Muscle layer of colon (tissue), 2 donors: ENCODE data around the gene PIK3CA.
"Not testable (repeated sequence)": the region's sequence is repeated elsewhere in the genome, so short reads cannot be mapped to it uniquely, and the experiment has no call there.

ENCODE experiments used
- H3K27ac ChIP-seq: one replicate; pipeline ENCODE4 v1.7.0; 2013; ENCODE audit warnings: low read depth, mild to moderate bottlenecking, low read length, moderate library complexity
- H3K27me3 ChIP-seq, 2 donors: one replicate each; pipeline ENCODE4 v1.7.0; 2013; ENCODE audit warnings: low read length in 2 of 2, mild to moderate bottlenecking in 2 of 2; ENCODE audit not compliant: insufficient read depth in 2 of 2, control insufficient read depth in 1 of 2
- H3K36me3 ChIP-seq: one replicate; pipeline ENCODE4 v1.7.0; 2013; ENCODE audit warnings: mild to moderate bottlenecking, low read length; ENCODE audit not compliant: insufficient read depth
- H3K4me1 ChIP-seq: one replicate; pipeline ENCODE4 v1.7.0; 2013; ENCODE audit warnings: mild to moderate bottlenecking, low read length; ENCODE audit not compliant: insufficient read depth
- H3K4me3 ChIP-seq, 2 donors: one replicate each; pipeline ENCODE4 v1.7.0; 2013; ENCODE audit warnings: low read length in 2 of 2, low read depth in 1 of 2, mild to moderate bottlenecking in 1 of 2, moderate library complexity in 1 of 2
- H3K9ac ChIP-seq: one replicate; pipeline ENCODE4 v1.7.0; 2013; ENCODE audit warnings: low read length
- H3K9me3 ChIP-seq: one replicate; pipeline ENCODE4 v1.7.0; 2013; ENCODE audit warnings: mild to moderate bottlenecking, low read length
- donor health status: abdominal sarcoma.
- donor health status: Adenocarcinoma of cecum.

Gene PIK3CA

DNA sequence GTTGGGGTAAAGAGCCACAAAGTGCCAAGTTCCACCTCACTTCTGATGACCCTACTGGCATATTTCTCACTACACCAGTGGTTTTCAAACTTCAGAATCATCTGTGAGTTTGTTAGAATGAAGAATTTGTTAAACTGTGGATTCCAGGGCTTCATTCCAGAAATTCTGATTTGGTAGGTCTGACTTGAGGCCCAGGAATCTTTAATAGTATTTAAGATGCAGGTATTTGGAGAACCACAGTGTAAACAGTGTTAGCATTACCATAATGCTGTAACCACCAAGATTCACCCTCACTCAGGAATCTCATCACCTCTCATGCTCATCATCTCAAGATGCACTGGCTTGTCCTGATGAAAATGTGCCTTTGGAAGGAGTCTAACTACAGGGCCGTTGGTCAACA is 96.7 kb downstream of the PIK3CA start:
- H3K4me3 ChIP-seq: no peak overlapping the region
- no peaks in the 10 kb centered on the region for H3K36me3 ChIP-seq
- no peak overlapping the region for H3K27ac ChIP-seq
- H3K9me3 ChIP-seq: no peaks in the 10 kb centered on the region
- no peak overlapping the region for H3K9ac ChIP-seq
- no peaks in the 10 kb centered on the region for H3K27me3 ChIP-seq
- no peaks in the 10 kb centered on the region for H3K4me1 ChIP-seq

DNA sequence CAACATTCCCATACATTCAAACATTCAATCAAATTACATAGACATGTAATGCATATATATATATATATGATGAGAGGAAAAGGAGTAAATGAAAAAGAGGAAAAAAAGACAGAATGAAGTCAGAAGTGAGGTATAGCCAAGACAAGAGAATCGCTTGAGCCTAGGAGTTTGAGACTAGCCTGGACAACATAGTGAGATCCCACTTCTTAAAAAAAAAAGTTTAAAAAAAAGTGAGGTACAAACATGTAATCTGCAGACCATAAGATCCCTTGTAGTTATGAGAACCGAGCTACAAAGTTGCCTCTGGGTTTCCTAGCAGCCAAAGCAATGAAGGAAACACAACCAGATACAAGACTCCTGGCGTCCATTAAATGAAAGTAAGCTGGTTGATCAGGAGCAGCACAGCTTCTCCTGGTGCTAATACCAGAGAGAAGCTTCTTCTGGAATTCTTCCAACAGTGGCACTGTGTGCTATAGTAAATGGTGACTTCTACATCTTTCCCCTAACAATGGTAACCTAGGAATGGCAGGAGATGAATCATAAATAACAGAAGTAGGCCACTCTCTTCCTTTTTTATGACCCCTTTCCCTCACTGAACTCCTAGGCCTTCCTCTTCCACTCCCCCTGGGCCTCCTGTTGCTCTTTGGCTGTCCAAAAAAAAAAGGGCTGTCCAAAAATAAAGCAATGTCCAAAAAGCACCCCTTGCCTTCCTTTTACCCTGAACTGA is 99.3 kb downstream of the PIK3CA start:
- no peak overlapping the region for H3K27ac ChIP-seq
- H3K4me1 ChIP-seq: no peaks in the 10 kb centered on the region
- no peaks in the 10 kb centered on the region for H3K9me3 ChIP-seq
- peaks cover 7% of the 10 kb centered on the region for H3K36me3 ChIP-seq
- H3K4me3 ChIP-seq: no peak overlapping the region
- no peak overlapping the region for H3K9ac ChIP-seq
- H3K27me3 ChIP-seq: no peaks in the 10 kb centered on the region

DNA sequence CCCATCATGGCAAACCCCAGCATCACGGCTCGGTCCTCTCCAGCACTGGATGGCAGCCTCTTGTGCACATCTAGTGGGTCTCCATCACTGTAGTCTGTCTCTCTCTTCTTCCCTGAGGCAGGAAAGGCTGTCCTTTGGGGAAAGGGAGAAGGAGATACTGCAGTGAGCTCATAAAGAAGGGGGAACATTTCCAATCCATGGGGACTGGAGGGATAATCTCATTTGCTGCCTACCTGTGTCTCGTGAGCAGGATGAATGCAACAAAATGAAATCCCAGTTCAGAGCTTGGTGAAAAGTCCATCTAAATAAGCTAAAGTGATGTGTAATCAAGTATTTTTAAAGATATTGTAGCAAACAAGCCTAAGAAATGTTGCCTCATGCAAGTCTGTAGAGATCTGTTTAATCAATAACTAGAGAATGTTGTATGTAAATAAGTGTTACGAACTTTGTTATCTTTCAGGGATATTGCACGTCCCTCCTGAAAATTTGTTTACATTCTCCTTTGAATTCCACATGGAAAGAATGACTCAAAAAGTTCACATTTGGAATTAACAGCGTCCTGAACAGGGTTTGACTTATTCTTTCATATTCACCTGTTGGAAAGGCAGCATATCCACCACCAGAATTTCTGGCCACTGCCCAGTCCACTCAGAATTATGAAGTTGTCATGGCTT is 102.8 kb downstream of the PIK3CA start, which contains the start of gene KCNMB3:
Gene KCNMB3 (minus strand): TSS at position 312 of the 674 bp plus-strand sequence. CDS start 124 bp downstream, at position 188.
- H3K27ac ChIP-seq: no peak within 1 kb of the TSS

DNA sequence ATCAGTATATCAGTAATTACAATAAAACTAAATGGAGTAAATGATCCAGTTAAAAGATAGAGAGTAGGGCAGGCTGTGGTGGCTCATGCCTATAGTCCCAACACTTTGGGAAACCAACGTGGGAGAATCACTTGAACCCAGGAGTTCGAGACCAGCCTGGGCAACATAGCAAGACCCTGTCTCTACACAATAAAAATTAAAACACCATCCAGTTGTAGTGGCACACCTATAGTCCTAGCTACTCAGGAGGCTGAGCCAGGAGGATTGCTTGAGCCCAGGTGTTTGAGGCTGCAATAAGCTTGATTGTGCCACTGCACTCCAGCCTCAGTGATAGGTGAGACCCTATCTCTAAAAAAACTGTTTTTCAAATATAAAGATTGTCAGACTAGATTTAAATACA is 108.7 kb downstream of the PIK3CA start:
- Histone ChIP-seq H3K9me3 (no peaks in the 10 kb centered on the region), H3K4me3 (no peak overlapping the region), H3K4me1 (no peaks in the 10 kb centered on the region), H3K27ac (no peak overlapping the region), H3K36me3 (no peaks in the 10 kb centered on the region), H3K27me3 (no peaks in the 10 kb centered on the region), H3K9ac (no peak overlapping the region)

More for the DNA sequence above, 102.8 kb downstream of the PIK3CA start, which contains the start of gene KCNMB3:
- Histone ChIP-seq H3K9ac (no peak within 1 kb of the TSS), H3K4me1 (no peaks in the 10 kb centered on the region), H3K36me3 (peaks cover 7% of the 10 kb centered on the region), H3K27me3 (no peaks in the 10 kb centered on the region), H3K9me3 (no peaks in the 10 kb centered on the region), H3K4me3 (no peak within 1 kb of the TSS)

DNA sequence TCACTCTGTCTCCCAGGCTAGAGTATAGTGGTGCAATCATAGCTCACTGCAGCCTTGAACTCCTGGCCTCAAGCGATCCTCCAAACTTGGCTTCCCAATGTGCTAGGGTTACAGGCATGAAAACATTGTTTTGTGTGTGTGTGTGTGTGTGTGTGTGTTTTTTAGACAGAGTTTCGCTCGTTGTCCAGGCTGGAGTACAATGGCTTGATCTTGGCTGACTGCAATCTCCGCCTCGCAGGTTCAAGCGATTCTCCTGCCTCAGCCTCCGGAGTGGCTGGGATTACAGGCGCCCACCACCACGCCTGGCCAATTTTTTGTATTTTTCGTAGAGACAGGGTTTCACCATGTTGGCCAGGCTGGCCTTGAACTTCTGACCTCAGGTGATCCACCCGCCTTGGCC is 109.6 kb downstream of the PIK3CA start:
- not testable (repeated sequence) for H3K27ac ChIP-seq, H3K4me1 ChIP-seq, H3K4me3 ChIP-seq, H3K9me3 ChIP-seq, H3K27me3 ChIP-seq, H3K9ac ChIP-seq, H3K36me3 ChIP-seq

DNA sequence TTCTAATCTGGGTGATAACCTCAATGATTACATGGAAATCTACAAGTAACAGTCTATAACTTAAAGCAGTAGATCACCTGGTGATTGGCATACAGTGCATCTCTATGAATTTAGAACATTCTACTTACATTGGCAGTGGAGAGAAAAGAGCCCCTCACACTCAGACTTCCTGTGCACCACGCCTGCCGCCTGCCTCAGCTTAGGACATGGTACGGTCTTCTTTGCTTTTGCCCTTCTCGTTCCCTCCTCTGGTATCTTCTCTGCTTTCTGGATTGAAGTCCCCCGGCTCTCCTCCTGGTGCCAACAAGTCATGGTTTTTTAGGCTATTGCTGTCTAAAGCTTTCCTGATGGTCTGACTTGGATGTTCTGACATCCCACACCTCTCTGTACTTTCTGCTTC is 110.7 kb downstream of the PIK3CA start:
- H3K9ac ChIP-seq: no peak overlapping the region
- no peaks in the 10 kb centered on the region for H3K9me3 ChIP-seq
- H3K27ac ChIP-seq: no peak overlapping the region
- no peaks in the 10 kb centered on the region for H3K27me3 ChIP-seq
- no peak overlapping the region for H3K4me3 ChIP-seq
- no peaks in the 10 kb centered on the region for H3K4me1 ChIP-seq
- no peaks in the 10 kb centered on the region for H3K36me3 ChIP-seq

DNA sequence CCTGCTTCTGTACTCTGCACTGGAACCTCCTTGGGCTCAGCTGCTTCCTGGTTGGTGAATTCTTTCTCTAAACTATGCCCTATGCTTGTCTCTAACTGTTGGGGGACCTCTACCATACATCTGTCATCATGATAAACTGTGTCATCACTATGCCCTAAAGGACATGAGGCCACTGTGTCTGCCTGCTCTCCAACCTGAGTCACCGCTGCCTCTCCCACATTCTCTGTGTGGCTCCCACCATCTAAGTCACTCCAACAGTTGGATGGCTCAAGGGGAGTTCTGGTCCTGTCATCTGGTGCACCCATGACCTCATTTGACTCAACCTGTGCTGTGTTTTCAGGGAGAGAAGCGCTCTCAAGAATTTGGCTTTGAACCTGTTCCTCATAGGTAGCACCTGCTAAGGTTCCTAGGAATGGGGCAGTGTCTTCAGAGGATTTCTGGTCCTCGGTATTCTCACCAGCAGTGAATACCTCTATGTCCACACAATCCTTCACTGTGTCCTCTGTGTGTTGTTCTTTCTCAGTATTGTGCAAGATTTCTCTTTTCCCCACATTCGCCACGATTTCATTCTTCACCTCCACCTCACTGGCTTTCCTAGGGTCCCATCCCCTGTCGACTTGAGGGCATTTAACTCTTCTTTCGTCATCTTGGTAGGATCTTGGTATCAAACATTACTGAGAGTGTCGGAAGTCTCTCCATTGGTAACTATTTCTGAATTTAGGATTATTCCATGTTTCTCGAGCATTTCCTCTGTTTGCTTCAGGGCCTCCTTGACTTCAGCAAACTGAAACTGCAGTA is 112.0 kb downstream of the PIK3CA start:
- not testable (repeated sequence) for H3K9me3 ChIP-seq, H3K36me3 ChIP-seq, H3K27ac ChIP-seq, H3K4me1 ChIP-seq, H3K9ac ChIP-seq, H3K27me3 ChIP-seq
- peak overlapping the region in 1 of 2 donors; percentile 75 for H3K4me3 ChIP-seq

DNA sequence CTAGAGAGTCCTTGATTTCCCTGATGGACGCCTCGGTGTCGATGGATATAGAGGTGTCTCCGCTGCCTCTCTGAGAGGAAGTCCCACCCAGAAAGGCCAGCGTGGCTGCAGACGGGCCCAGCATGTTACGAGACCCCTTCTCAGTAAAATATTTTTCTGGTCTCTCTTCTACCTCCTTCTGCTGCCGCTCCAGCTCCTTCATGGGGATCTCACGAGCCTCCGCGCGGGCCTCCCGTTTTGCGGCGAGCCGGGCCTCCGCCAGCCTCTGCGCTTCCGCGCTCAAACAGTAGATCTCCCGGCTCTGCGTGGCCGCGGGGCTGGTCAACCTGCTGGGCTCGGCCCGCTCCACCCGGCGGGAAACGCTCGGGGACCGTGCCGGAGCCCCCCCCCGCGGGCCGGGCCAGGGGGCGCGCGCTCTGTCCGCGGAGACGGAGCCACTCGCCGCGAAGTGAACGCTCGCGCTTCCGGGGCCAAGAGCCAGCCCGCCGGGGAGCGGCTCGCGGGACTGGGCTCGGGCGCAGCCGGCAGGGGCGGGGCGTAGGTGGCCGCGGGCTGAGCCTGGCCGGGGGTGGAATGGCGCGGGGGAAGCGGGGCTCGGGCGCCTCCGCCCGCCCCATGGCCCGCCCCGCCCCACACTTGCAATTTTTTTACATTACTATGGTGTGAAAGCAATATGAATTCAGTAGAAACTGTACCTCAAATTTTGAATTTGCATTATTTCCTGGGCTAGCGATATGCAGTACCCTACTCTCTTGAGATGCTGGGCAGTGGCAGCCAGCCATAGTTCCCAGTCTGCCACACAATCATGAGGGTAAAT is 113.0 kb downstream of the PIK3CA start:
- Histone ChIP-seq H3K27me3 (no peaks in the 10 kb centered on the region), H3K27ac (no peak overlapping the region), H3K9me3 (no peaks in the 10 kb centered on the region), H3K9ac (no peak overlapping the region), H3K4me1 (no peaks in the 10 kb centered on the region), H3K4me3 (peak overlapping the region; percentile 47 to 75), H3K36me3 (no peaks in the 10 kb centered on the region)

DNA sequence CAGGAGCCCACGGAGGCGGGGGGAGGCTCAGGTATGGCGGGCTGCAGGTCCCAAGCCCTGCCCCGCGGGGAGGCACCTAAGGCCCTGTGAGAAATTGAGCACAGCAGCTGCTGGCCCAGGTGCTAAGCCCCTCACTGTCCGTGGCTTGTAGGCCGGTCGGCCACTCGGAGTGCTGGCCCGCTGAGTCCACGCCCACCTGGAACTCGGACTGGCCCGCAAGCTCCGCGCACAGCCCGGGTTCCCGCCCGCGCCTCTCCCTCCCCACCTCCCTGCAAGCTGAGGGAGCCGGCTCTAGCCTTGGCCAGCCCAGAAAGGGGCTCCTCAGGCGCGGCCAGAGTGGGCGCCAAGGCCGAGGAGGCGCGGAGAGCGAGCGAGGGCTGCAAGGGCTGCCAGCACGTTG is 115.0 kb downstream of the PIK3CA start:
- Histone ChIP-seq H3K27me3 (no peaks in the 10 kb centered on the region), H3K9me3 (no peaks in the 10 kb centered on the region), H3K27ac (no peak overlapping the region), H3K4me3 (no peak overlapping the region), H3K36me3 (no peaks in the 10 kb centered on the region), H3K4me1 (no peaks in the 10 kb centered on the region), H3K9ac (no peak overlapping the region)

DNA sequence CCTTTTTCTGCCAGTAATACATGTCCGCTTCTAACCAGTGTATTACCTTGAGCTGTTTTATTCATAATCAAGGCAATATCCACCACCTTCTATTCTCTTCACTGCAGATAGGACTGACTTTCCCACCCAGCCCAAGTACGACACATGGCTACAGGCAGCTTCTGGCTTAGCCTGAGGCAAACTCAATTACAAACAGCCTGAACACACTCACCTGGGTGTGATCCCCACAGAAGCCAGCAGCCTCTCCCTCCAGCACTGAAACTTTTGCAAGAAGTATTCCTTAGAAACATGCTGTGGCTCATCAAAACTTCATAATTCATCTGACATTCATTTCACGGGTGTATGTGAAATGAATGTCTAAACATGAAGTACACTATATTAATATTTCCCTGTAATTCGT is 116.3 kb downstream of the PIK3CA start:
- Histone ChIP-seq H3K27me3 (no peaks in the 10 kb centered on the region), H3K9ac (no peak overlapping the region), H3K27ac (no peak overlapping the region), H3K4me3 (no peak overlapping the region), H3K36me3 (no peaks in the 10 kb centered on the region), H3K4me1 (no peaks in the 10 kb centered on the region), H3K9me3 (no peaks in the 10 kb centered on the region)

DNA sequence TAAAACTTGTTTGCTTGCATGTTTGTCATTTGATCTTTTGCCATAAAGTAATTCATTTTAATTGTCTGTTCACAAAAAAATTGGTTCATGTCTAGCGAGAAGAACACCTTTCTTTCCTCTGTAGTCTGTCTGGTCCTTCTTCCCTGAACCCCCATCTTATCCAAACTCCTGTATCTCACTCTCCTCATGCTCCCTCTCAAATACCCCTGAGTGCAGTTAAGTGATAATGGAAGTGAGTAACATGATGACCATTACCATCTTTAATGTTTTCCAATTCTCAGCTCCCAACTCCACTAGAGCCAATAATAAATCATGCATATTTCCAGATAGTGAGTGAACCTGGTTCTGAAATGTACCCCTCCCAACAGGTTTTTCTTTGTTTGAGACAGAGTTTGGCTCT is 116.9 kb downstream of the PIK3CA start:
- Histone ChIP-seq H3K27me3 (no peaks in the 10 kb centered on the region), H3K4me3 (no peak overlapping the region), H3K27ac (no peak overlapping the region), H3K9me3 (no peaks in the 10 kb centered on the region), H3K4me1 (no peaks in the 10 kb centered on the region), H3K36me3 (no peaks in the 10 kb centered on the region), H3K9ac (no peak overlapping the region)
